Right lobe of liver (tissue), 4 donors: Measurements from ENCODE around the gene KLK15.

Experiments
- POLR2A ChIP-seq: fragments of 450-650 bp; IDR thresholded peaks from one replicate; pipeline ENCODE4 v1.6.1; 2017; ENCODE audit warnings: antibody characterized with exemption, mild to moderate bottlenecking
- TF ChIP-seq, protein P1 (sequence below), 4 donors: fragments of 200-600 bp in 3 of 4; fragments of 450-650 bp in 1 of 4; IDR thresholded peaks; one replicate each; pipeline versions ENCODE4 v1.5.1 to v1.8.0; 2016 to 2022; ENCODE audit warnings: antibody characterized with exemption in 4 of 4, mild to moderate bottlenecking in 2 of 4
- donor health status: DM: no; HTN: no; CAD: no.
- donor health status: DM: no; HTN: no; CAD: no.
- donor health status: DM: no; HTN: yes; CAD: no.

DNA sequence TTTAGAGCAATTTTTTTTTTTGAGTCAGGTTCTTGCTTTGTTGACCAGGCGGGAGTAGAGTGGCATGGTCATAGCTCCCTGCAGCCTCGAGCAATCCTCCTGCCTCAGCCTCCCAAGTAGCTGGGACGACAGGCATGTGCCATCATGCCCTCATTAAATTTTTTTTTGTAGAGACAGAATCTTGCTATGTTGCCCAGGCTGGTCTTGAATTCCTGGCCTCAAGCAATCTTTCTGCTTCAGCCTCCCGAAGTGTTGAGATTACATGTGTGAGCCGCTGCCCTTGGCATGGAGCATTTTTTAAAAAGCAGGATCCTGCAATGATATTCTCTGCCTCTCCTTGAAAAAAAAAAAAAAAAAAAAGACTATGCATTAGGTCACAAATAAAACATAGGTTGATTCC, 57.2 kb downstream of the KLK15 start:
- TF ChIP-seq, protein P1, sequence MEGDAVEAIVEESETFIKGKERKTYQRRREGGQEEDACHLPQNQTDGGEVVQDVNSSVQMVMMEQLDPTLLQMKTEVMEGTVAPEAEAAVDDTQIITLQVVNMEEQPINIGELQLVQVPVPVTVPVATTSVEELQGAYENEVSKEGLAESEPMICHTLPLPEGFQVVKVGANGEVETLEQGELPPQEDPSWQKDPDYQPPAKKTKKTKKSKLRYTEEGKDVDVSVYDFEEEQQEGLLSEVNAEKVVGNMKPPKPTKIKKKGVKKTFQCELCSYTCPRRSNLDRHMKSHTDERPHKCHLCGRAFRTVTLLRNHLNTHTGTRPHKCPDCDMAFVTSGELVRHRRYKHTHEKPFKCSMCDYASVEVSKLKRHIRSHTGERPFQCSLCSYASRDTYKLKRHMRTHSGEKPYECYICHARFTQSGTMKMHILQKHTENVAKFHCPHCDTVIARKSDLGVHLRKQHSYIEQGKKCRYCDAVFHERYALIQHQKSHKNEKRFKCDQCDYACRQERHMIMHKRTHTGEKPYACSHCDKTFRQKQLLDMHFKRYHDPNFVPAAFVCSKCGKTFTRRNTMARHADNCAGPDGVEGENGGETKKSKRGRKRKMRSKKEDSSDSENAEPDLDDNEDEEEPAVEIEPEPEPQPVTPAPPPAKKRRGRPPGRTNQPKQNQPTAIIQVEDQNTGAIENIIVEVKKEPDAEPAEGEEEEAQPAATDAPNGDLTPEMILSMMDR (IDR thresholded peaks at IDR 0.05), result no peak
- no peak for TF ChIP-seq POLR2A
